HCT116 (cell line): ENCODE results near the gene CFAP46. TPM values are rescaled to one million over a fixed set of nuclear protein-coding genes. Genes with fewer than 3 reads are reported as not detected.

Source experiments
- ATAC-seq: fragments of 200-7000 bp; cut with Tn5 transposase; 2 replicates; pipeline ENCODE4 v1.9.1; 2020; ENCODE audit warnings: mild to moderate bottlenecking, moderate library complexity
- BruUV-seq: library from RNA; stranded (reverse); fragments of 400-500 nt; replicated peaks from 2 replicates; lab custom pipeline; 2021; lab: Mats Ljungman, UMichigan
- CTCF ChIA-PET: fragments of 300-600 bp; sonication (Branson Sonifier 250); formaldehyde crosslinking; loops from one replicate; lab custom pipeline; 2021; ENCODE audit warnings: antibody characterized with exemption; lab: Charles Lee
- POLR2A ChIA-PET: fragments of 300-600, 350-600 bp; sonication (Branson Sonifier 250); formaldehyde crosslinking; loops from one replicate; lab custom pipeline; 2021; ENCODE audit warnings: antibody characterized with exemption; lab: Charles Lee
- RAD21 ChIA-PET, 2 experiments: fragments of 300-600 bp; sonication (Branson Sonifier 250); formaldehyde crosslinking; loops; one replicate each; lab custom pipeline; 2023; ENCODE audit warnings: low total read pairs in 2 of 2; ENCODE audit not compliant: uncharacterized antibody in 2 of 2, unreplicated experiment in 2 of 2, low non-redundant PET in 1 of 2; lab: Charles Lee
- DNase-seq: peaks from one replicate; pipeline ENCODE4 v3.0.0-alpha.2; 2010; ENCODE audit warnings: low read depth, low spot score
- H2AFZ ChIP-seq: fragments of 200-600 bp; shearing (Covaris generic), sonication (generic); 2 replicates; pipeline ENCODE4 v1.6.1; 2017; ENCODE audit warnings: low read depth, mixed run types, mixed read lengths, antibody characterized with exemption, low read length; ENCODE audit not compliant: poor library complexity, severe bottlenecking
- H3K27ac ChIP-seq: 2 replicates; pipeline ENCODE4 v1.5.1; 2012; ENCODE audit warnings: low read depth, low read length
- H3K27me3 ChIP-seq: fragments of 200-600 bp; sonication (generic); 2 replicates; pipeline ENCODE4 v1.6.1; 2016; ENCODE audit warnings: mixed run types, low read length, mixed read lengths; ENCODE audit not compliant: insufficient read depth
- H3K36me3 ChIP-seq, 2 experiments: fragments of 200-500 bp in 1 of 2; fragments of 200-600 bp in 1 of 2; sonication (Bioruptor generic) in 1 of 2; sonication (generic) in 1 of 2; 2 replicates each; pipeline versions ENCODE4 v1.5.1 to v1.6.1; 2014 to 2016; ENCODE audit warnings: low read length in 2 of 2, inconsistent platforms in 1 of 2, mixed read lengths in 1 of 2, mixed run types in 1 of 2; ENCODE audit not compliant: insufficient read depth in 2 of 2, control insufficient read depth in 1 of 2
- H3K4me1 ChIP-seq, 2 experiments: fragments of 200-600 bp in 1 of 2; sonication (generic) in 1 of 2; 2 replicates each; pipeline versions ENCODE4 v1.5.1 to v1.6.1; 2012 to 2017; ENCODE audit warnings: low read length in 2 of 2, inconsistent platforms in 1 of 2, mild to moderate bottlenecking in 1 of 2, mixed read lengths in 1 of 2, mixed run types in 1 of 2, moderate library complexity in 1 of 2; ENCODE audit not compliant: insufficient read depth in 2 of 2, control insufficient read depth in 1 of 2
- H3K4me2 ChIP-seq: fragments of 200-600 bp; sonication (generic); 2 replicates; pipeline ENCODE4 v1.6.1; 2017; ENCODE audit warnings: mixed run types, low read length, mixed read lengths
- H3K4me3 ChIP-seq, 2 experiments: fragments of 200-600 bp in 1 of 2; sonication (generic) in 1 of 2; replicated peaks in 1 of 2; 2 replicates each; pipeline ENCODE4 v1.5.1; 2011 to 2016; ENCODE audit warnings: low read length in 2 of 2, control low read depth in 1 of 2, low read depth in 1 of 2, mild to moderate bottlenecking in 1 of 2, mixed read lengths in 1 of 2, mixed run types in 1 of 2
- H3K79me2 ChIP-seq: fragments of 200-600 bp; sonication (generic); 2 replicates; pipeline ENCODE4 v1.6.1; 2017; ENCODE audit warnings: mild to moderate bottlenecking, mixed run types, low read length, moderate library complexity, mixed read lengths; ENCODE audit not compliant: insufficient read depth
- H3K9ac ChIP-seq: fragments of 200-600 bp; sonication (generic); 2 replicates; pipeline ENCODE4 v1.6.1; 2016; ENCODE audit warnings: low read length, mixed read lengths
- H3K9me2 ChIP-seq: fragments of 200-600 bp; sonication (generic), shearing (Covaris generic); 2 replicates; pipeline ENCODE4 v1.6.1; 2017; ENCODE audit warnings: mixed run types, mild to moderate bottlenecking, moderate library complexity; ENCODE audit not compliant: insufficient read depth
- H3K9me3 ChIP-seq, 2 experiments: fragments of 200-500 bp in 1 of 2; fragments of 200-600 bp in 1 of 2; sonication (Bioruptor generic) in 1 of 2; sonication (generic) in 1 of 2; 2 replicates each; pipeline ENCODE4 v1.6.1; 2014 to 2017; ENCODE audit warnings: low read length in 2 of 2, mixed read lengths in 2 of 2, inconsistent platforms in 1 of 2, low read depth in 1 of 2, mild to moderate bottlenecking in 1 of 2, mixed run types in 1 of 2, moderate library complexity in 1 of 2; ENCODE audit not compliant: control insufficient read depth in 1 of 2, insufficient read depth in 1 of 2
- H4K20me1 ChIP-seq: fragments of 200-600 bp; sonication (generic), shearing (Covaris generic); 2 replicates; pipeline ENCODE4 v1.6.1; 2017; ENCODE audit warnings: mixed run types, mild to moderate bottlenecking, moderate library complexity; ENCODE audit not compliant: insufficient read depth
- CBX3 ChIP-seq: IDR thresholded peaks from 2 replicates; pipeline ENCODE4 v1.6.1; 2012; ENCODE audit warnings: low read depth
- EGR1 ChIP-seq: IDR thresholded peaks from 2 replicates; pipeline ENCODE4 v1.6.1; 2012; ENCODE audit warnings: low read depth
- EZH2phosphoT487 ChIP-seq: fragments of 200-600 bp; IDR thresholded peaks from 2 replicates; pipeline ENCODE4 v1.6.1; 2018; ENCODE audit warnings: antibody characterized with exemption, borderline replicate concordance
- FOSL1 ChIP-seq: IDR thresholded peaks from 2 replicates; pipeline ENCODE4 v1.6.1; 2012; ENCODE audit warnings: low read depth
- JUND ChIP-seq: IDR thresholded peaks from 2 replicates; pipeline ENCODE4 v1.6.1; 2012
- RAD21 ChIP-seq: IDR thresholded peaks from 2 replicates; pipeline ENCODE4 v1.6.1; 2012; ENCODE audit warnings: low read depth, mild to moderate bottlenecking
- SP1 ChIP-seq: IDR thresholded peaks from 2 replicates; pipeline ENCODE4 v1.6.1; 2012; ENCODE audit warnings: low read depth
- SRF ChIP-seq: IDR thresholded peaks from 2 replicates; pipeline ENCODE4 v1.6.1; 2012; ENCODE audit warnings: low read depth
- YY1 ChIP-seq: IDR thresholded peaks from 2 replicates; pipeline ENCODE4 v1.6.1; 2011; ENCODE audit warnings: low read length, low read depth, moderate library complexity, mild to moderate bottlenecking; ENCODE audit not compliant: insufficient replicate concordance; ENCODE audit errors: extremely low read depth
- ZFX ChIP-seq: fragments of 450-650 bp; IDR thresholded peaks from 2 replicates; pipeline ENCODE4 v1.6.1; 2017
- ZNF274 ChIP-seq: fragments of 200-500 bp; sonication (Bioruptor generic); IDR thresholded peaks from 2 replicates; pipeline ENCODE4 v1.6.1; 2014; ENCODE audit warnings: mild to moderate bottlenecking, low read depth, low read length, inconsistent platforms
- intact Hi-C: fragments of 100-400 bp; cut with micrococcal nuclease; formaldehyde crosslinking; loops from 2 replicates; pipeline ENCODE4 v1.10.0; 2022
- total RNA-seq: library from RNA; stranded (reverse); gene quantifications from one replicate; pipeline ENCODE4 v1.2.1, GENCODE V29; 2021; ENCODE audit not compliant: unreplicated experiment
- TF ChIP-seq, protein P1 (sequence below), 3 experiments: fragments of 200-600 bp in 1 of 3; sonication (generic) in 1 of 3; IDR thresholded peaks in 2 of 3; conservative IDR thresholded peaks in 1 of 3; 2 replicates each; pipeline ENCODE4 v1.5.1; 2012 to 2017; ENCODE audit warnings: low read depth in 2 of 3, low read length in 2 of 3, antibody characterized with exemption in 1 of 3, borderline replicate concordance in 1 of 3, control low read depth in 1 of 3, mild to moderate bottlenecking in 1 of 3, mixed read lengths in 1 of 3, mixed run types in 1 of 3, moderate library complexity in 1 of 3; ENCODE audit not compliant: insufficient read depth in 1 of 3
- TF ChIP-seq, protein P2 (sequence below): IDR thresholded peaks from 2 replicates; pipeline ENCODE4 v1.6.1; 2012

CFAP46 gene
- total RNA-seq, 1 experiment from 2014 or later = 1.4 TPM

DNA sequence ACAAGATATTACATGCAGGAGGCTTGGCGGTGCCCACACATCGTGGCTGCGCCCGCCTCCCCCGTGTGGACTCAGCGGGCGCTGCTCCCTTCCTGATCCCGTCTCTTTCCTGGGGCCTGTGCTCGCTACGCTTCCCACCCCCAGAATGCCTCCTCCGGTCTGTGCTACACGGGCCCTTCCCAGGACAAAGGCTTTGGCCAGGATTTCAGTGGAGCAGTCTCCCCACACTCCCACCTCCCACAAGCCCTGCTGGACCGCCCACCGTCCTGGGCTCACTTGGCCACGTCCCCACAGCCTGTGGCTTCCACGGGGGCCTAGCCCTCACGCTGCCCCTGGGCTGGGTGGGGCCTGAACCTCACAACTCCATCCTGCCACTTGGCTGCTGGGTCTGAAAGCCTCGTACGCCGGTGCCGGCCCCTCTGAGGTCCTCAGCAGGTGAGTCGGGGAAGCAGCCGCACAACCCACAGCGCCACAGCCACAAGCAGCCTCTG, 17.3 kb downstream of the CFAP46 start:
- no peak for DNase-seq
- Histone ChIP-seq H3K27me3 (no peaks in the 10 kb centered on the region), H3K4me3 (no peak overlapping the region), H3K9ac (no peak overlapping the region), H3K4me1 (no peaks in the 10 kb centered on the region), H3K36me3 (no peaks in the 10 kb centered on the region), H3K9me2 (no peaks in the 10 kb centered on the region), H3K27ac (no peak overlapping the region), H2AFZ (no peak overlapping the region), H3K4me2 (no peak overlapping the region), H3K9me3 (no peaks in the 10 kb centered on the region), H3K79me2 (no peaks in the 10 kb centered on the region), H4K20me1 (no peaks in the 10 kb centered on the region)
- TF ChIP-seq EGR1 (no peak), YY1 (no peak), CBX3 (no peak), ZFX (no peak), SP1 (no peak), SRF (no peak), RAD21 (no peak), JUND (no peak), EZH2phosphoT487 (no peak), ZNF274 (no peak), FOSL1 (no peak)
- TF ChIP-seq, protein P1, sequence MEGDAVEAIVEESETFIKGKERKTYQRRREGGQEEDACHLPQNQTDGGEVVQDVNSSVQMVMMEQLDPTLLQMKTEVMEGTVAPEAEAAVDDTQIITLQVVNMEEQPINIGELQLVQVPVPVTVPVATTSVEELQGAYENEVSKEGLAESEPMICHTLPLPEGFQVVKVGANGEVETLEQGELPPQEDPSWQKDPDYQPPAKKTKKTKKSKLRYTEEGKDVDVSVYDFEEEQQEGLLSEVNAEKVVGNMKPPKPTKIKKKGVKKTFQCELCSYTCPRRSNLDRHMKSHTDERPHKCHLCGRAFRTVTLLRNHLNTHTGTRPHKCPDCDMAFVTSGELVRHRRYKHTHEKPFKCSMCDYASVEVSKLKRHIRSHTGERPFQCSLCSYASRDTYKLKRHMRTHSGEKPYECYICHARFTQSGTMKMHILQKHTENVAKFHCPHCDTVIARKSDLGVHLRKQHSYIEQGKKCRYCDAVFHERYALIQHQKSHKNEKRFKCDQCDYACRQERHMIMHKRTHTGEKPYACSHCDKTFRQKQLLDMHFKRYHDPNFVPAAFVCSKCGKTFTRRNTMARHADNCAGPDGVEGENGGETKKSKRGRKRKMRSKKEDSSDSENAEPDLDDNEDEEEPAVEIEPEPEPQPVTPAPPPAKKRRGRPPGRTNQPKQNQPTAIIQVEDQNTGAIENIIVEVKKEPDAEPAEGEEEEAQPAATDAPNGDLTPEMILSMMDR (IDR thresholded peaks at IDR 0.05 in 2 of 3, conservative IDR thresholded peaks at IDR 0.05 in 1 of 3; ENCODE audit: borderline replicate concordance in 1 of 3, insufficient read depth in 1 of 3, low read depth in 2 of 3, low read length in 2 of 3) = no peak
- TF ChIP-seq, protein P2, sequence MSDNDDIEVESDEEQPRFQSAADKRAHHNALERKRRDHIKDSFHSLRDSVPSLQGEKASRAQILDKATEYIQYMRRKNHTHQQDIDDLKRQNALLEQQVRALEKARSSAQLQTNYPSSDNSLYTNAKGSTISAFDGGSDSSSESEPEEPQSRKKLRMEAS = no peak
- ChIA-PET CTCF (no interaction called here), RAD21 (no interaction called here), POLR2A (no interaction called here)
- no peak for ATAC-seq
- intact Hi-C loops = no loop called here
- no TSS peak for BruUV-seq
